Tongue (tissue), 2 donors: ENCODE results near the gene CRHR1. TPM values are rescaled to one million over a fixed set of nuclear protein-coding genes. Genes with fewer than 3 reads are reported as not detected.
"Not testable (repeated sequence)": the region's sequence is repeated elsewhere in the genome, so short reads cannot be mapped to it uniquely, and the experiment has no call there.

Experiments
- DNase-seq: peaks from one replicate; pipeline ENCODE4 v3.0.0-alpha.2; 2015
- total RNA-seq: library from RNA; depleted of rRNA; stranded (reverse); fragments of >200 nt; gene quantifications from one replicate; pipeline ENCODE4 v1.2.3, GENCODE V29; 2014

CRHR1 gene
- 0.41 TPM for total RNA-seq

DNA sequence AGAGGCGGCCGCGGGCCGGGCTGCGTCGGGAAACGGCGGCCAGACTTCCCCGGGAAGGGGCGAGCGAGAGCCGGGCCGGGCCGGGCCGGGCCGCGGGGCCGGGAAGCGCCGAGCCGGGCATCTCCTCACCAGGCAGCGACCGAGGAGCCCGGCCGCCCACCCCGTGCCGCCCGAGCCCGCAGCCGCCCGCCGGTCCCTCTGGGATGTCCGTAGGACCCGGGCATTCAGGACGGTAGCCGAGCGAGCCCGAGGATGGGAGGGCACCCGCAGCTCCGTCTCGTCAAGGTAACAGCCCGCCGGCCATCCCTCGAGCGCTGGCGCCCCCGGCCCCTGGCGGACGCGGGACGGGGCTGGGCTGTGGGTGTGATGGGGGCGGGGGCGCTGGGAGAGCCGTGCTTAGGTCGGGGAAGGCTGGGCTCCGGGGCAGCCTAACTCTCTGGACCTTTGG, at the start of gene CRHR1:
CRHR1 (plus strand) TSS at position 28 of the 448 bp plus-strand sequence; CDS start at position 253, 225 bp downstream.
- DNase-seq = no peak

DNA sequence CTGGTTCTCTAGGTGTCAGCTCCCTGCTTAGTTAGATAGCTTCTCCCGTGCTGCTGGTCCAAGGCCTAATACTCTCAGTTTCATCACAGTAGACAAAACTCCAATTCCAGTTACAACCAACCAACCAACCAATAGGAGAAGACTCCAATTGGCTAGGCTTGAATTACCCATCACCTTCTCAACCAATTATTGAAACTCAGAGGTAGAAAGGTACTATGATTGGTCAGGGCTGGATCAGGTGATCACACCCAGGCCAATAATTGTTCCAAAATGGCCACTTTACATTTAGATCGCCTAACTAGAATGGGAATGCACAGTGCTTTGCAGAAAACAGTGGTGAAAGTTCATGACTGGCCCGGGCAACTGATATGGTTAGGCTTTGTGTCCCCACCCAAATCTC, 49.5 kb upstream of the CRHR1 start:
- no peak for DNase-seq

GRCh38 chr17:45735488-45735887, 48.6 kb upstream of the CRHR1 start:
- no peak for DNase-seq

- peak; percentile 50 for DNase-seq
Observed at GRCh38 chr17:45739786-45740185, 44.3 kb upstream of the CRHR1 start.

- DNase-seq = peak; percentile 65
Observed at GRCh38 chr17:45740553-45741330, 43.4 kb upstream of the CRHR1 start.

DNA sequence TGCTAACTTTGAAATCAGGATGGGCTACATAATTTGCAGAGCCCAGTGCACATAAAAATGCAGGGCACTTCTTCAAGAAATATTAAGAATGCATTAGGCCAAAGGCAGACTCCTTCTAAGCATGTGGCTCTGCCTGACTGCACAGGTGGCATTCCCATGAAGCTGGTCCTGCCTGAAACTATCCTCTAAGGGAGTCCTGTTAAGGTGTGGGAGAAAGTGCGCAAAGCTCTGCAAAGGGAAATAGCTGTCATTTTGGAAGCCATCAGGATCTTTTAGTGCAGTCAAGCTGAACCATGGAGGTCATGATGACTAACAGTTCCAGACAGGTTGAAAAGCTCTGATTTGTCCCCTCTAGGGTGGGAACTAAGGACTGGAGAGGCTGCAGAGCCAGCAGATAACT, 41.9 kb upstream of the CRHR1 start:
- no peak for DNase-seq

GRCh38 chr17:45743626-45744326, 40.3 kb upstream of the CRHR1 start:
- no peak for DNase-seq

DNA sequence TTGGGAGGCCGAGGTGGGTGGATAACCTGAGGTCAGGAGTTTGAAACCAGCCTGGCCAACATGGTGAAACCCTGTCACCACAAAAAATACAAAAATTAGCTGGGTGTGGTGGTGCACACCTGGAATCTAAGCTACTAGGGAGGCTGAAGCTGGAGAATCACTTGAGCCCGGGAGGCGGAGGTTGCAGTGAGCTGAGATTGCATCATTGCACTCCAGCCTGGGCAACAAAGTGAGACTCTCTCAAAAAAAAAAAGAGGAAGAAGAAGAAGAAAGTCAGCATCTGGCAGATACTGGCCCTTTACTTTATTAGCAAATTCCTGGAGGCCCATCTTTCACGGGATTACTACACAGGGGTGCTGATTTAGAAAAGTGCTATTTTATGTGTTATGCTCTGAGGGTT, 39.3 kb upstream of the CRHR1 start:
- not testable (repeated sequence) for DNase-seq

DNA sequence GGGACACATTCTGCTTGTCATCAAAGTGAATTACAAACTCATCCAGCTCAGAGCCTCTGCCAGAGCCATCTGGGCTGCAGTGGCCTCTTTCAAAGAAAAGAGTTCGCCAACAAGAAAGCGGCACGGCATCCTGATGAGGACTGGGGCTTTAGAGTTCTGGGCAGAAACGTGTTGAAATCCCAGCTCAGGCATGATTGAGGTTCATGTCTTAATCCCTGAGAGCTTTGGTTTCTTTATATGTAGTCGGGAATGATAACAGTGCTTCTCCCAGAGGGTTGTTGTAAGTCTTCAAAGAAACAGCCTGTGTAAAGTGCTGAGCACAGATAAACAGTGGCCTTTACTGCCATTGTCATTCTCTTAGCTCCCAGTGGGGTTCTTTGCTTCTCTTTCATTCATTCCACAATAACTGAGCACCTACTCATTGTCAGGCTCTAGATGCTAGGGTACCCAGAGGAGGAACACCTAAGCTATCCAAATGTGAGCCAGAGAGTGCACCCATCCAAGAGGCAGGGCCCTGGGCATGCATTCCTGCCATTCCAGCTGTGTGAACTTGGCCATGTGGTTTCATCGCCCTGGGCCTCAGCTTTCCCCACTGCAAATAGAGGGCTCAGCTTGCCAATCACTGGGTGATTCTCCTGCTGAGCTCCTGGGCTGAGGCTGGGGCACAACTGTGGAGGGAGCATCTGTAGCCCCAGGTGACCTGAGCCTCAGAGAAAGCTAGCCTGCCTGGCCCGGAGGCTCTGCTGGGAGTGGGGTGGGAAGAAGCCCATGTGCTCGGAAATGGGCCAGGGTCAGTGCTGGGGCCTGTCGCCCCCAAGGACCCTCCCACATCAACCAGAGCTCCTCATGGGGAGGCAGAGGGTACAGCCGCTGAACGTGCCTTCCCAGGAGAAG, 38.3 kb upstream of the CRHR1 start:
- DNase-seq = no peak

- DNase-seq = peak; percentile 20
Observed at GRCh38 chr17:45747911-45748310, 36.2 kb upstream of the CRHR1 start.

DNA sequence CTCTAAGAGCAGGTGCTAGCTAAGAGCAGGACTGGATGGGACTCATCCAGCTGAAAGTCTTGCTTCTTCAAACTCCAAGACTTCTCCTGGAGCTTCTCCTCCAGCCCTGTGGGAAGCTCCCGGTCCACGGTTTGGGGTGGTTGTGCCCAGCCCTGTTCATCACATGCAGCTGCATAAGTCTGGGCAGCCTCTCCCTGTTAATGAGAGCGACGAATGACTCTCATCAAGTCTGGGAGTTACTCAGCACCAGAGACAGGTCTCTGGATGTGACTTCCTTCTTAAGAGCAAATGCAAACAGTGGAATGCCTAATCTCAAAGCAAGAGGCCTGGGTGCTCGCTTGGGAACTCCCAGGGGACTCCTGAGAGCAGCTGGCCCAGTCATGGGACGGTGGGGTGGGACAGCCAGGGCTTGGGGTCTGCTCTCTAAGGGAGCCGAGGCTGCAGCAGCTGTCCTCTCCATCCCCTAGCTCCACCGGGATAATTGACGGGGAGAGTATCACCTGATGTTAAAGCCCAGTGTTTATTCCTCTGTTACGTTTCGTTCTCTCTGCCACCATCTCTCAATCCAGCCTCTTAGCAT, 35.3 kb upstream of the CRHR1 start:
- DNase-seq = no peak

GRCh38 chr17:45749831-45750335, 34.2 kb upstream of the CRHR1 start:
- no peak for DNase-seq

GRCh38 chr17:45750779-45751440, 33.2 kb upstream of the CRHR1 start:
- no peak for DNase-seq

- DNase-seq = no peak
Observed at GRCh38 chr17:45751466-45751865, 32.7 kb upstream of the CRHR1 start.

DNA sequence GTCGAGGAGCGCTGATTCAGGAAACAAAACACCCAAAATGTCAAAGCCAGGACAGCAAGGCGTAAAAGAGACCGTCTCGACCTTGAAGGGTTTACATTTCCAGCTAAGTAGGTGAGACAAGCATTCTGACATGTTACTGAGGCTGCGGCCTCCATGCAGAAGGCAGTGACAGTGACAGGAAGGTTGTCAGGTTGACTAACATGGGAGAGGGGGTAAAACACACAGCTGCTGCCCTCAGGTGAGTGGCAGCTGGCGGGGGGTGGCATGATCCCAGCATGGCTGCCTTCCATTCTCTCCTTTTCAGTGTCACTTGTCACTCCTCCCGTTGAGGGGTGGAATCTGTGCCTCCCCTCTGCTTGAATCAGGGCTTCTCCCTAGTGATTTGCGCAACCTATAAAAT, 31.9 kb upstream of the CRHR1 start:
- DNase-seq = no peak

GRCh38 chr17:45753645-45754225, 30.4 kb upstream of the CRHR1 start:
- no peak for DNase-seq

- DNase-seq = no peak
Observed at GRCh38 chr17:45755050-45755449, 29.1 kb upstream of the CRHR1 start.

DNA sequence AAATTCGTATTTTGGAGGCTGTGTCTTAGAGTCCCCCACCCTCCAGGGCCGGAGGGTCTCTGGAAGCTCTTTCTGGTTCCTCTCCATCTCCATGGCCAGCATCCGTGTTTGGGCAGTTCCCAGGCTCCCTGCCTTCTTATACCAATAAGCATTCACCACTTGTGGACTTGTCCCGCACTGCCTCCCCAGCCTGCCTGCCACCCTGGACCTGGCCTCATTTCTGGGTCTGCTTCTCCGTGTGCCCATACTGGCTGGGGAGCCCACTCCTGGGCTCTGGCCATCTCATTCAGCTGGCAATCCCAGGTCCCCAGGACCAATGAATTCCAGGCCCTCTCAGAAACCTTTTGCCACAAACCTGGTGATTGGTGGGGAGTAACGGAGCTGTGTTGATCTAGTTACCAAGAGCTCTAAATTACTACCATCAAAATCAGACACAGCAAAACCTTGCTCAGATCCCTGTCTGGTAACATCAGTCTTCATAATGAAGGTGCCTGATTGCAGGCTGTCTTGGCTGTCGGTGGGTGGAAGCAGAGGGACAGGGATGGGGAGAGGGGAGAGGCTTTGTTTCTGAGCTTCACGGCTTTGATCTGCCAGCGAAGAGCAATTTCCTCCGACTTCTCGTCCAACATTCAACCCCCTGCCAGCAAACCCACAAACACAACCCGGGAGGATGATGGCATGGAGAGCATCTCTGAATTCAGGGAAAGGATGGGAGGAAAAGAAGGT, 27.7 kb upstream of the CRHR1 start:
- DNase-seq = no peak

DNA sequence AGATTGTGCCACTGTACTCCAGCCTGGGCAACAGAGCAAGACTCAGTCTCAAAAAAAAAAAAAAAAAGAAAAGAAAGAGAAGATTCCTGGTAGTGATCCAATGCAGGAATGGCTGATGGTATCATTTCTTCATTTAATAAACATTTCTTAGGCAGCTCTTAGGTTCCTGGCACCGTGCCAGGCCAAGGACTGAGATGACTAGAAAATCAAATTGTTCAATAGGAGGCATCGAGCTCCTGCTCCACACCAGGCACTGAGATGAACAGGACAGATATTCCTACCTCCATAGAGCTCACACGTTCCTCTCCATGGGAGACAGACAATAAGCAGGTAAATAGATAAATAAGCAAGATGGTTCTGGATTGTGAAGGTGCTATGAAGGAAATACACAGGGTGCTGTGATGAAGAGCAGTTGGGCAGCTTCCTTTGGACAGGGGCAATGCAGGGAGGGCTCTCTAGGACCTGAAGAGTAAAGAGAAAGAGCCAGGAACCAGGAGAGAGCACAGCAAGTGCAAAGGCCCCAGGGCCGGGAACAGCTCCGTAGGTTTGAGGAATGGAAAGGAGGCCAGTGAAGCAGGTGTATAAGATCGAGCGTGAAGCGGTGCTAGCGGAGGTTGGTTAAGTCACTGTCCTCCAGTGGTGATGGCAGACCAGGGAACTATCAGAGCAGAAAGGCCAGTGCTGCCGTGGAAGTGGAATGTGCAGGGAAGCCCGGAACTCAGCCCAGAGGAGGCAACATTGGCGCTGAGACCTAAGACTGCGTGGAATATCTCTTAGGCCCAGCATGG, 26.5 kb upstream of the CRHR1 start:
- DNase-seq = no peak

- no peak for DNase-seq
Observed at GRCh38 chr17:45758544-45758943, 25.6 kb upstream of the CRHR1 start.
